MV-4-11 (cell line): ENCODE results near the gene SLC8A1.

Source experiments
- DNase-seq: peaks from one replicate; lab custom pipeline; 2025; lab: John Stamatoyannopoulos, UW

SLC8A1 gene

DNA sequence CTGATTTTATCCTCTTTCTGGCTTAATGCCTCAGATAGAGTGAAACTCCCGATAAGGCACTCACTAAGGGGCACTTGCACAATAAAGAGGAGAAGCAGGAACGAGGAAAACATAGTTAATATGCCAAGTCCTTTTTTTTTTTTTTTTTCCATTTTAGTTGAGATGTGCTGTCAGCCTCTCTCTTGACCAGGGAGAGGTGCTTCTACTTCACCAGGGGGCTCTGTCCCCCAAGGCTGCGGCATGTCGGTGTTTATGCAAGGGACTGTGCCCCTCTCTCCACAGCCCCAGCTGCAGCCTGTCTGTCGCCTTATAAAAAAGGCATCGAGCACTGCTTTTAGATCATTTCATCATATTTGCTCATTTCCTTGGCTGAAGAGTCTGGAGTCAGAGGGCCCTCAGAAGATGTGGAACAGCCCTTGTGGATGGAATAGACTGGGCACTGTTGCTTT is 178.1 kb downstream of the SLC8A1 start:
- DNase-seq, result no peak

DNA sequence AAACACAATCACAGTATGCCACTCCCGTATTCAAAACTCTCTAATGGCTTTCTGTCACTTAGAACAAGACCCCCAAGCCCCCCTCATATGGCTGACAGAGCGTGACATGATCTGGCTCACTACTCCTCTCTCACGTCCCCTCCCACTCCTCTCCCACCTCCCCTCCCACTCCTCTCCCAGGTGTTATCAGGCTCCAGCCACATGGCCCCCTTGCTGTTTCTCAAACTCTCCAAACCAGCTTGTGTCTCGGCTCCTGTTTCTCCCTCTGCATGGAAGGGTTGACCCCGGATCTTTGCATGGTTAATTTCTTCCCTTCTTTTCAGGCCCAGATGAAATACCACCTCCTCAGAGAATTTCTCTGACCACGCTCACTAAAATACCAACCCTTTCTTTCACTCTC is 180.8 kb downstream of the SLC8A1 start:
- no peak for DNase-seq

DNA sequence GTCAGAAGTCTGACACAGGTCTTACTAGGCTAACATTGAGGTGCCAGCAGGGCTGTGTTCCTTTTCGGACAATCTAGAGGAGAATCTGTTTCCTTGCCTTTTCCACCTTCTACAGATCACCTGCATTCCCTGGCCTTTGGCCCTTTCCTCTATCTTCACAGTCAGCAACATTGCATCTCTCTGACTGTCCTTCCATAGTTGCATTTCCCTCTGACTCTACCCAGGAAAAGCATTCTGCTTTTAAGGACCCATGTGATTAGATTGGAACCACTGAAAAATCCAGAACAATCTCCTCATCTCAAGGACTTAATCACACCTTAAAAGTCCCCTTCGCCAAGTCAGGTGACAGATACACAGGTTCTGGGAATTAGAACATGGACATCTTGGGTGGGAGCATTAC is 181.5 kb downstream of the SLC8A1 start:
- DNase-seq, result no peak

DNA sequence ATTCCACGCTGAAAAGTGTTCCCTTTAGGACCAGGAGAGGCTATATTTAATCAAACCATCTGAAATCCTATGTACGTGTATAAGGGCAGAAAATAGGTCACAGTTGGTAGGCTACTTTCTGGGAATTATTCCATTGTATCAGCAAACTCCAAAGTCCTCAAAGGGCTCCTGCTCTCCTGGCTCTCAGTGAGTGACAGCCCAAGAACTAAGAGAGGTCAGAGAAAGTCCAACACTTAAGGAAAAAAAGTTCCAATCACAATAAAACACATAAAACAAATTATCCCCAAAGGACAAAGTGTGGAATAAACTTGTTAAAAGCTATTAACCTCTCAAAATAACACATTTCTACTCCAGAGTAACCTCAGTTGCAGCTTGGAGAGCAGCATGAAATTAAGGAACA is 183.3 kb downstream of the SLC8A1 start:
- DNase-seq, result no peak

DNA sequence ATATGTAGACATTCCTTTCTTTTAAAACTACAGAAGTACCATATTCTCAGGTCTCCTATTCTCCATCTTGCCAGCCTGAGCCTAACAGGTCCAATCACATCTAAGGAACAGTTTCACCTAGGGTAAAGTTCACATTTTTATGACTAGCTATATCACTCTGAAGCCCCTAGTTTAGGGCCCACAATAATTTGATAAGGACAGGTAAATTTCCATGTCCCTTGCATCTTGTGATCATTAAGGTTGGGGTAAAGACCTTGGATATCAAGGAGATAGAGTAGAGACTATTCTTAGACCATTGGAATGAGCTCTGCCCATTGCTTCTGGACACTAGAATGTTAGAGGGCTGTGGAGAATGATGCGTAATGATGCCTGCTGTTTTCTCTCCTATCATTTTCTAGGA is 185.7 kb downstream of the SLC8A1 start:
- no peak for DNase-seq

DNA sequence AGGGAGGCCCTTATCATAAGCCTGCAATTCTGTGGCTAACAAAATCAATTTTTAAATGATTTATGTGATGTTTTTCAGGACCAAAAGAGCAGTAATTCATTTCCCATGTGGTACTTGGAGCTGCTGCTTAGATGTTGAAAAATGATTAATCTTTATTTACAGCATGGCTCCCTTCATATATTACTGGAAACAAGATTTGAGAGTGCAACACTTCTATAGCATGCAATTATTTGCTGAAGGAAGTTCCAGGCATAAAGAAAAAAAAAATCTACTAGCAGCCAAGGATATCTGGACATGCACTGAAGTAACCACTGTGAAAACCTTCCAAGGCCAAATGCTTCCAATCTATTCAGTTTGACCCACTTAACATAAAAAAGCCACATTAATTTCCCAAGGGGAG is 186.3 kb downstream of the SLC8A1 start:
- no peak for DNase-seq

DNA sequence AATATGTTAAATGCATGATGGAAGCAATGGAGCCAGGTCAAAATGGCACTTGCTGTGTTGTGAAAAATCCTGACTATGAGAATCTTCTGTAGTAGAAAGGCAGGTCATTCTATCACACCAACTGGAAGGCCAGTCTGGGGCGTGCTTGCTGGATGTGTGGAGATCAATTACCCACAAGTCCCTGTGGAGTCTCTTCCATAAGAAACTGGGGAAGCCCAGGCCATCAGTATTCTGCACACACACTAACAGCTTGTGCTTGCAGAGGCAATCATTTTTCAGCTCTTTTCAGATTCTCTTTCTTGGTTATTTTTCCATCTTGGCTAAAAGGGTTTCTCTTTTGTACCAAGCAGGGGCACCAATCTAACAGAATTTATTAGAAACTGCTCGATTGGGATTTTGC is 190.8 kb downstream of the SLC8A1 start:
- DNase-seq, result no peak

DNA sequence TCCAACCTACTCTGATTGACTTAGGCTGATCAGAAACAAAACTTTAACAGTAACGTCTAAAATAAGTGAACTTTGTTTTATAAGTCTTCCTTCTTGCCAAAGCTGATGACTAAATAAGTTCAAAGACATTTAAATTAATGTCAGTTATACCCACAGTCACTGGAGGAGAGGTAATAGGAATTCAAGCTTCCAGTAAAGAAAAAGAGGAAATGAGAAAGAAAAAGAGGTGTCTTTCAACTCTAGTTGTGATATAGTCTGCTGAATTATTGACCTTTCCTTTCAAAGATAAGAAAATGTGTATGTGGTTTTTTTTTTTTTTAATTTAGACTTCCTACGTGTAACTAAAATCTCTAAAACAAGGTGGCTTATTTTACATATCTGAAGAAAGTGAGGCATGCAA is 191.5 kb downstream of the SLC8A1 start:
- DNase-seq, result peak; percentile 61

DNA sequence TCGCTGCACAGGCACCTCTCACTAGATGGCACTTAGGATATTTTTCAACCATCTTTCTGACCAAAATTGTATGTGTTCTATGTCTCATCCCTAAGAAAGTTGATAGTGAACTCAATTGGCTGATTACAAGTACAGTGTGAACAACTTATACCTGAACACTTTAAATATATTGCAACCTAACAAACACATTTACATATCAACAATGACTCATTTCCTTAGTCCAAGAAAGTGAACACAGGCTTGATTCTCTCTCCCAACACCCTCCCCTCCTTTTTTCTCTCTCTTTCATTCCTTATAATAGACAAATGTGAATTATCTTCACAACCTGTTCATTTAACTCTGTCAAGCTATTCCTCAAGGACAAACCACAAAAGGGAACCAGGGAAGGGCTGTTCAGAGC is 192.0 kb downstream of the SLC8A1 start:
- no peak for DNase-seq

DNA sequence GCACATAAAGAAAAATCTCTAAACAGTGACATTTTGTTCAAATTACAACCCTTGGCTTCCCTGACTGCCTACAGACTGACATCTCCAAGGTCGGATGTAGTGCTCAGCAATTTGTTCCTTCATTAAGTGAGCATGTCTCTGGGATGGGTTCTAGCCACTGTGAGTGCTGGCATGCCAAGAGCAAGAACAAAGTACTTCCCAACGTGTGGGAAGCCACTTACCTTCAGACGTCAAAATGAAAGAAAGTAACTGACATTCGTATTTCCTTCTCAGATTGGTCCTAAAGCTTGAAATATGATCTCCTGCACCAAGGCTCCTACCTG is 193.8 kb downstream of the SLC8A1 start:
- DNase-seq, result no peak

DNA sequence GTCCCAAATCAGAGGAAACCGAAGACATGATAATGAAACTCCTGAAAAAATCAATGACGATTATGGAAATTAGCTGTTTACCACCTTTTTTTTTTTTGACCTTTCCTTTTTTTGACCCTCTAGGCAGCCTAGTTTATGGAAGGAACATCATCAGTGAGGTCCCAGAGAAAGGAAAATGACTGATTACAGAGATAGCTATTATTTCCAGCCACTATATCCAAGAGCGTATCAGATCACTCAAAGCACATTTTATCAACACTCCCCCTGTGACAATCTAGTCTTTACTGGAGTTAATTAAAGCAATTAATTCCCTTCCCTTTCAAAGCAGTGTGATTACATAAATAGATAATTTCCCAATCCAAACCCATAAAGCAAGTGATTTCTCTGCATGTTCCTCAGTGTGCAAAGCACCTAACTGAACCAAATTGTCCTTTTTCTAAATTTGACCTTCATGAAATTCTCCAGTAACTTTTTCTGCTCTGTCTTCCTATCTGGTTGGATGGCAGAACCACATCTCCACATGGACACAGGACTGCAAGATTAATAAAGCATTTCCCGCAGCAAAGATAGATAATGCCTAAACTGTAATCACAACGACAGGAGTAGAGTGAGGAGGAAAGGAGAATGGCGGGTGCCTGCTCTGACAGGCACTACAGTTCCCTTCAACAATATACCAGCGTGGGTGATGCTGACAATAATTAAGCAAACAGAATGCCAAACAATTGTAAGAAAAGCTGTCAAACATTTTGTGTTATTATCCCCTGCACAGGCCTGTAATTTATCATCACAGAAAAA is 194.4 kb downstream of the SLC8A1 start:
- DNase-seq, result no peak

DNA sequence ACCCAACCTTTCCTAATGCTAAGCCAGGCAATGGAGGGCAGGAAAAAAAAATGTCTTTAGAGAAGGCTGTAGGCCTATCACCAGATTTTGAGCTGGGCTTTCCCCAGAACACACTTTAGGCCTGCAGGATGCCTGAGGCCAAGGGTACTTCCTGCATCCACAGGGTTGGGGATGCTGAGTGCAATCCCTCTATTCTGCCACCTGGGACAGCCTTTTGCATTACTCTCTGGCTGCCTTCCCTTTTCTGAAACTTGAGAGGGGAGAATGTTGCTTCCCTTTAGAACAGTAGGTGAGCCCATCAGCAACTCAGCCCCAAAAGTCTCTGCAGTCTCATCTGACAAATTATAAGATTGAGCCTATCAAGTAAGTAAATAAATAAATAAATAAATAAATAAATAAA is 195.2 kb downstream of the SLC8A1 start:
- peak; percentile 45 for DNase-seq

DNA sequence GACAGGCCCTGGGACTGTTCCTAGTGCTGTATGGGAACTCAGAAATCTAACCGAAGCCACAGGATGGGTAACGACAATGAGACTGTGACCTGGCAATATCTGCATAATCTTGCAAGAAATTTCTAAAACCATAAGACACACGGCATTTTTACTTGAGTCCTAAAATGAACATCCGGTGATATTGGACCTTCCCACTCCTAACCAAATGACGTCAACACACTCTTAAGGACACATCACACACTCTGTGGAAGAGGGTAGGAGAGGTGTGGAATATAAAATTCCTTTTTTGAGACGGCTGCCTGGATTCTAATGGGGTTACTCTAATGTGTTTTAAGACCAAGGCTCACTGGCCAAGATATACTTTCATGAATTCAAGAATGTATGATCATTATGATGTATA is 195.9 kb downstream of the SLC8A1 start:
- no peak for DNase-seq

DNA sequence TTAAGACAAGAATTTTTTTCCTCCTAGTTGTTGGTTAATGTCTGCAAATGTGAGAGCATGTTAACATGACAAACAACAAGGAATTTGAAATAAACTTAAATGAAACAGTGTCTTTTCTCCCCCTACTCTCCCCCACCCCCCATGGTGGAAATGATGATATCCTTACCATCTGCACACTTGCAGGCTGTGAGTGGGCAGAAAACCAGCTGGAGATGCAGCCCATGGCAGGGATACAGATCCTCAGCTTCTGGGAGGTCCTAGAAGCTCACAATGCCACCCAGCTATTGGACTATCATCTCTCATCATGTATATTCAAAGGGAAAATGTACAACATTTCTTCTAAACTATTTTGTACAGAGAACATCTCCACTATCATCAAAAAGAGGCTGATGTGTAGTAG is 196.8 kb downstream of the SLC8A1 start:
- no peak for DNase-seq

DNA sequence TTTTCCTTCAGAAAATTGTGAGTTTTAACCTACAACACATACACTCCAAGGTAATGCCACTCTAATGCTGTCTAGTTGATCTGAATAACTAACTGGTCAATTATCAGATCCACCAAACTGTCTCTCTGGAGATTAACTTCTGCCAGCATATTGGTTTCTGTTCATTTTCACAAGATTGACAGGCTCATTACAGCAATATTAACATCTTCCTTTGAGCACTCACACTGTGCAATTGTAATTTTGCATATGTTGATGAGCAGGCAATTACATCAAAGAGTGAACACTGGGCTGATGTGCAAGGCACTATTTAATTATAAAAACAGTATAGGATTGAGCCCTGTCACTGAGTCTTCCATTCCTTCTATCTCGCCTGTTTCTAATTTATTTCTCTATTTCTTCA is 197.3 kb downstream of the SLC8A1 start:
- no peak for DNase-seq

DNA sequence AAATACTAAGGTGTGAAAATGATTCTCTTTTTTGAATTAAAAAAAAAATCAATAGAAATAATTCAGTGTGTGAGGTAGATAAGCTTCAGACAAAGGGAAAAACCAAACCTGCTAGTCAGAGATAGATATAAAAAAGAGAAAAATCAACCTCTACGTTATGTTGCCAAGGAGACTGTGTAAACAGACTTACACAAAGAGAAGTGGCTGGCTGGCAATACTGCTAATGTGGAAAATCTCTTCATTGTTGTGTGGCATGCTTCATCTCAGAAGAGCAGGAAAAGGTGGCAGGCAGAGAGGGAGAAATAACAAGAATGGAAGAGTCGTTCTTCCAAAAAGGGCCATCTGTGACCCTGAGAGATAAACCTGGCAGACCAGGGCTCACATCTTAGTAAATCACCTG is 200.8 kb downstream of the SLC8A1 start:
- DNase-seq, result no peak

DNA sequence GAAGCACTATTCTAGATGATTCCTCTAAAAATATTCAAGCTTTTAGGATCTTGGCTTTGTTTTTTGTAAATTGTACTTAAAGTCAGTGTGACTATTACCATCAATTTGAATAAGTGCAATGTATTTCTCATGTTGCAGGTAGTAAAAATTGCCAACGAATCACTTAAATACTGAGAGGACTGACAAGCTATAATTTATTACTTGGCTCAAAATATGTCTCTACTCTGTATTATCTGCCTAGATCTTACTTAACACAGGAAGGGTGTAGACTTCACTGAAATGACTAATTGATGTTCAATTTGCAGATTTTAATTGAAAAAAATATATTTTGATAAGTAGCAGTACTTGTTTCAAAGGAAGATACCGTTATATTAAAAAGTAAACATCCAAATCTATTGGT is 202.3 kb downstream of the SLC8A1 start:
- no peak for DNase-seq

DNA sequence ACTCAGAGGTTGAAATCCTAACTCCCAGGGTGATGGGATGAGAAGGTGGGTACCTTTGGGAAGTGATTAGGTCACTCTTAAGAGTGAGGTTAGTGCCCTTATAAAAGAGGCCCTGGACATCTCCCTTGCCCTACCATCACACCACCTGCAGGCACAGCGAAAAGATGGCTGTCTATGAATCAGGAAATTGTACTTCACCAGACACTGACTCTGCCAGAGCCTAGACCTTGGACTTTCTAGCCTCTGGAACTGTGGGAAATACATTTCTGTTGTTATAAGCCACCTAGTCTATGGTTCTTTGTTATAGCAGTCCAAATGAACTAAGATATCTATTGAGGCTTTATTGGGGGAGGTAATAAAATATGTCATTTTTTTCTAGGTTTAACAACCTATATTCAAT is 203.6 kb downstream of the SLC8A1 start:
- DNase-seq, result no peak

DNA sequence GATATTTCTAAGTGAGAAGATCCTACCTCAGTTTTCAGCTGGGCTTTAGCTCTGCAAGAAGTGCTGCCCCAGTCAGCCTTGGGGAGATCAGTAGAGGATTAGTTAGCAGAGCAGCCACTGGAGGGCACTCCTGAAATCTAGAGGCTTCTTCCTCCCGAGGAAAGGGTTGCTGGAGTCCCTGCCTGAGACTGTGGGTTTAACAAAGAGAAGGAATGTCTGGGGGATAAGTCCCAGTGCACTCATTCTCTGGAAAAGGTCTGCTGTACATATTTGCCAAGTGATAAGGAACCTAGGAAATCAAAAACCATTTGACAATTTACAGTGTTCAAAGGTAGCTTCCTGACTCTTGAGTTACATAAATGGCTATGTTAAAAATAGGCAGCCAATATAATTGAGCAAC is 207.2 kb downstream of the SLC8A1 start:
- peak; percentile 65 for DNase-seq

DNA sequence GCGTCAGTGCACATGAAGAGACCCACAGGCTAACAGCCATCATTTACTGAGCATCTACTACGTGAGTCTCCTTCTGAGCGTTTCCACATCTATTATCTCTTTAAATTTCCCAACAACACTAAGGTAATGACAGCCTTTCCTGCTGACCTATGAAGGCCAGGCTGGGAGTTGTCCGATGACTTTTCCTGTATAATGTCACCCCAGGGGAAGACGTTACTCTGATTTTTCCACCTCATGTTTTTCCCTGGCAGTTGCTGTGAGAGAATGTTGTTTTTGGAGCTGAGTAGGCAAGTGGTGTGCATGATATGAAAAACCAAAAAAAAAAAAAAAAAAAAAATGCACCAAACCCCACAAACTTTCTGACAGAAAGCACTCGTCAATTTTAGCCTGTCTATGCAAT is 207.6 kb downstream of the SLC8A1 start:
- no peak for DNase-seq

DNA sequence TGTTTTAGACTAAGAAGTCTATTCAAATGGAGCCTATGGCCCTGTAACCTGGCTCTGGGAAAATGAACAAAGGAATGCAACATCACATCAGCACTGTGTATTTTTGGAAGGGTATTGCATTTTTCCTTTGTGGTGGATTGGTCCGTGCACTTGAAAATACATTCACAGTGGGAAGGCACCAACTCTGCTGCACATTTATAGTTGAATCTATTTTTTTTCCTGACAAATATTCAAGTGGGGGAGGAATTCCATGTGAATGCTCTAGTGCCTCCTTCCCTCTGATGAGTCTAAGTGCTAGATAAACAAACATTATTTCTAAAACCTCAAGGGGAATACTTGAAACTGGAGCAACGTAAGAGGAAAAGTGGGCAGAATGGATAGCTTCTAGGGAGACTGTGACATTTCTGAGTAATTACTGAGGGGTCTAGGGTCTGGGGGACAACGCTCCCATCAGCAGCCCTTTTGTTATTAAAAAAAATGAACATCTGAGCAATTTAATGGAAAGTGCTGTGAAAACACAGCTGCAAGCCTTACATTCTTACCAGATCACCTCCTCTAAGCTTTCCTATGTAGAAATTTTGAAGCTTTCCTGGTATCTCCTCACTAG is 208.2 kb downstream of the SLC8A1 start:
- no peak for DNase-seq

DNA sequence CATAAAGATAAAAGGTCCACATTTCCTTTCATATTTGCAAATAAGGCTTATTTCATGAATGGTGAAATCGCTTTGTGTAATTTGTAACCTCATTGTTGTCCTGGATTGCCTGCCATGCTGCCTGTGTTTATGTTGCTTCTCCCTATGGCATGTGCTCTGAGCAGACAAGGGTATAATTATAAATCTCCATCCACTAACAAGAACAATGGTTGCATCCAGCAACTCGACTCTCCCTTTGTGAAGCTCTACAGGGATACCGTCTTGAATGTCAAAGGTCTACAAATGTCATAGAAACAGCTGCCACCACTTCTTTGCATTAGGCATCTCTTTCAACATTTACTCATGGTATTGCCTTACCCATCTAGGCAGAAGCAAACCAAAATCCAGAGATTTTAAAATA is 209.6 kb downstream of the SLC8A1 start:
- no peak for DNase-seq

DNA sequence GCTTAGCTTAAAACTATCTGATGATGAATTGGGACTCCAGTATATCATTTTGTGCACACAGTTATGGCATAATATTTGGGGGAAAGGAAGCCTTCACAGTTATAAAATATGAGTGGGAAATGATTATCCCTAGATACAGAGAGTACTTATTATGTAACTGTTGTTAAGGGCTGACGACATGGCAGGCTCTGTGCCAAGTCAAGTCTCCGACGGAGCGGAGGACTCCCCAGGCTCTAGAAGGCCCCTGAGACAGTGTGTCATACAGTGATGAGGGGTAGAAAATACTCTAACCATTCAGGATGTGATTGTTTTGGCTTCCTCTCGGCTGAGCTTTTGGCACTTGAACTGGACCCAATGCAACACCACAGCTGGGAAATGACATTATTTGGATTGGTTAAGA is 211.8 kb downstream of the SLC8A1 start:
- DNase-seq, result no peak
